OCI-M1 (cell line): ENCODE results near the gene NHLRC4.
A peak's percentile ranks its signal among the peaks of the same experiment; 100 is the strongest.

Experiments
- DNase-seq: peaks from one replicate; lab custom pipeline; 2025; lab: John Stamatoyannopoulos, UW

The NHLRC4 gene

GRCh38 chr16:582614-583331 is 16.0 kb downstream of the NHLRC4 start:
- DNase-seq: no peak

DNA sequence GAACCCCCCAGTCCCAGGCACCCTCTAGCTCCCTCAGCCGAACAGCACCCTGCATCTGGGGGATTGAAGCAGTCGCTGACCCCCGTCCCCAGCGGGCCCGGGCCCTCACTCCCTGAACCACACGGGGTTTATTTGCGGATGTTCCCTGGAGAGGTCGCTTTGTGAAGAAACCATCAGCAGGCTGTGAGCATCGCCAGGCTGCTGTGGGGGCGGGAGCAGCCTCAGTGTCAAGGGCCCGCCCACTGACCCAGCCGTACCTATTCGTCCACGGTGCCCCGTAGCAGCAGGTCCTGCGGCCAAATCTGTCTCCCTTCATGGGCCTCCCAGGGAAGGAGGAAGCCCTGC is 16.6 kb downstream of the NHLRC4 start:
- no peak for DNase-seq

DNA sequence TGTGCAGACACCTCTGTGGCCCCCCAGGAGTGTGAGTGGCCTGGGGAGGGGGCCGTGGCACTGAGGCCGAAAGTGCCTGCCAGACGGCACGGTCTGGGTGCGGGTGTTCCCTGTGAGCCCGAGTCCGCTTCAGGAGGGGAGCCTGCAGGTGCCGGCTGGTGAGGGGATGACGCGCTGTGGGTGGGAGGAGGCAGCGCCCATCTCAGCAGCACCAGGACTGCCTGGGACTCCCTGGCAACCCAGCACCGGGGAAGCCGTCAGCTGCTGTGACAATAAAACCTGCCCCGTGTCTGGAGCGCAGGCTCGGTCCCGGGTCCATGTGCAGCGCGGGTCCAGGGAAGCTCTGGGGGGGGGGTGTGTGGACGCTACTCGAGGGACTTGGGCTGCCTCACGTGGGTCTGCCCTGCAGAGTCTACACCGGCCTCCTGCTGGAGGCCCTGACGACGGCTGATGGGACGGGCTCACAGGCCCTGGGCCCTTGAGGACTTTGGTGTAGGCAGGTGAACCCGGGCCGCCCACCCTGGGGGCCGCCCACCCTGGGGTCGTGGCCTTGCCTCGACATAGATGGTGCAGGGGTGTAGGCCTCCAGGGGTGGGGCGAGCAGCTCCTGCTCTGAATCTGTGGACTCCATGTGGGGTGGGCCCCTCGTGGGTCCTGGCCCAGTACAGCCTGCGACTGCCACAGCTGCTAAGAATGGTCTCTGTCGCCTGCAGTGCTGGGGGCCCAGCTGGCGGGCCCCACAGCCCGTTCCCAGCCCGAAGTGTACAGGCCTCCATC is 17.2 kb downstream of the NHLRC4 start:
- no peak for DNase-seq

GRCh38 chr16:585351-585750 is 18.5 kb downstream of the NHLRC4 start:
- no peak for DNase-seq

- no peak for DNase-seq
Observed at GRCh38 chr16:586047-586644, 19.3 kb downstream of the NHLRC4 start.

GRCh38 chr16:586645-587590 is 20.1 kb downstream of the NHLRC4 start:
- DNase-seq: peak; percentile 6

DNA sequence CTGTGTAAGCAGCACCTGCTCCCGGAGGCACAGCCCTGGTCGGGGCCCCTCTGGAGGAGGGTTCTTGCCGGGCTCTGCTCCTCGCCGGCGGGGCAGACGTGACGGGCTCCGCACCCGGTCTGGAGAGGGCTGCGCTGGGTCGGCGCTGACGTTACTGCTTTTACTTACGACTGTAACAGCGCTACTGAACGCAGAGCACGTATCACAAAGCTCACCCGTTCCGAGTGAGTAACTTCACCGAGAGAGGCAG is 21.8 kb downstream of the NHLRC4 start:
- DNase-seq: peak; percentile 72

GRCh38 chr16:588889-589657 is 22.3 kb downstream of the NHLRC4 start:
- DNase-seq: peak; percentile 97

DNA sequence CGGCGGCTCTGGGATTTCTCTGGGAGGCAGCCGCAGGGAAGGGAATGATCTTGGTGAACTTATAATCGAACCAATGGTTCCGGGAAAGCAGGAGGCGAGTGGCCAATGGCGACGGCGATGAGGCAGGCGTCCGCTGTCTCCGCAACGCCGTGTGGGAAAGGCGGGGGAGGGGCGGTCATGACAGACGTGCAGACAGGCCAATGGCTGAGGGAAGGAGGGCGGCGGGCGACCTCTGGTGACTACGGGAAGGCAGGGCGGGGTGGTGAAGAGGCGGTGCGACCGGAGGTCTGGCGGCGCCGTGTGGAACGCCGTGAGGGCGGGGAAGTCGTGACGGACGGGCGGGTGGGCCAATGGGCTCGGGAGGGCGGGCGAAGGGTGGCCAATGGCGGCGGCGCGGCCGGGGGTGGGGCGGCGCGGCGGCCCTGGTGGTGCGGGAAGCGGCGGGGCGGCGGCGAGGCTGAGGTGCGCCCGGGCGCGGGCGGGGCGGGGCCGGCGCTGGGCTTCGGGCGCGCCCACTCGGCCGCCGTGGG is 22.9 kb downstream of the NHLRC4 start, which contains the start of gene RAB40C:
Gene RAB40C (plus strand): TSS at position 409 of the 530 bp plus-strand sequence. CDS start 226 bp downstream, outside the sequence.
- DNase-seq: peak; percentile 97

- no peak for DNase-seq
Observed at GRCh38 chr16:590188-590814, 23.5 kb downstream of the NHLRC4 start.

- no peak for DNase-seq
Observed at GRCh38 chr16:590815-591200, 24.0 kb downstream of the NHLRC4 start.

DNA sequence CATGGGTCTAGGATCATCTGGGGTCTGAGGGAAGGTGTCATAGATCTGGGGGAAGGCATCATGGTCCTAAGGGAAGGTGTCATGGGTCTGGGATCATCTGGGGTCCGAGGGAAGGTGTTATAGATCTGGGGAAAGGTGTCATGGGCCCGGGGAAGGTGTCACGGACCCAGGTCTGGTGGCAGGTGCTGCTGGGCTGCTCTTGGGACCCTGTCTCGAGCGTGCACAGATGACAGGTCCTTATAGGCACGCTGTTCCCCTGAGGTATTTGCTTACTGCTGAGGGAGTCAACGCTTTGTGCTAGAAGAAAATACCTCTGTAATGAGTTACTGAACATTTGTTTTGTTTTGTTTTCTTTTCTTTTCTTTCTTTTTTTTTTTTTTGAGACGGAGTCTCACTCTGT is 24.4 kb downstream of the NHLRC4 start:
- DNase-seq: no peak

DNA sequence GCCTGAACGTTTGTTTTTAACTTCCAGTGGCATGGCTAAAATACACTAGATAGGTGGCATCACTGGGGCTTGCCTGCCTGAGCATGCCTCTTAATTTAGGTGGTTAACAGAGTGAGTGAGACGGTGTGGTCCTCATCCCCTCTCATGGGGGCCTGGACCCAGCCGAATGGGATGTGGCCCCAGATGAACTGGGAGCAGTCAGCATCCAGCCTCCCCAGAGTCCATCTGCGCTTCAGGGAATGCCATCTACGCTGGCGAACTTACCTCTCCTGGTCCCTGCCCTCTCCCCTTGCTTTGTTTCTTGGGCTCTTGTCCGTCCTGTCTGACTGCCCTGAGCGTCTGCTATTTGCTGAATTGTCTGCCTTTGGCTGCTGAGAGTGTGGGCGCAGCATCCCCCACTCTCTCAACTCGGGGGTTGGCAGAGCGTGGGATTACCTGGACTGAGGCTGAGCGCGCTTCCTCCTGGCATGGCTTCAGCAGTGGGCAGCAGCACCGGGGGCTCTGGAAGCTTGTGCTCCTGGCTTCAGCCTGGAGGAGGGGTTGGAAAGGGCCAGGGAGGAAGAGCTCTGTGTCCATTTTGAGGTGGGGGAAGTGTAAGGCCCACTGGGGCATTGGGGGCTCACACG is 25.2 kb downstream of the NHLRC4 start:
- no peak for DNase-seq

- DNase-seq: no peak
Observed at GRCh38 chr16:592518-593306, 25.9 kb downstream of the NHLRC4 start.

GRCh38 chr16:593406-593805 is 26.6 kb downstream of the NHLRC4 start:
- no peak for DNase-seq

DNA sequence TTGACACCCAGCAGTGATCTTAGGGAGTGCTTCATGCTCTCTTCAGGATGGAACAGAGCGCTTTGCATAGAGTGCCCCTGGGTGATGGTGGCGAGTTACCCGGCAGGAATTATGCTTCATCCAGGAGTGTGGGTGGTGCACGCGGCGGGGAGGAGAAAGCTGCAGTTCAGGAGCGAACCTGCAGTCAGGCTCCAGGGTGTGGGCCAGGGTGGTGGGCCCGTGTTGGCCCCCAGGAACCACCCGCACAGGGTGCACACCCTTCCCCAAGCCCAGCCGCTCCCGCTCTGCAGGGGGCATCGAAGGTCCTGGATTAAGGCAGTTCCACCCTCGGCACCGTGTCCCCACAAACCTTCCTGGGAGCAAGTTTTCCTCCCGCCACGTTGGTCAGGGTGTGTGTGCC is 27.0 kb downstream of the NHLRC4 start:
- DNase-seq: no peak

DNA sequence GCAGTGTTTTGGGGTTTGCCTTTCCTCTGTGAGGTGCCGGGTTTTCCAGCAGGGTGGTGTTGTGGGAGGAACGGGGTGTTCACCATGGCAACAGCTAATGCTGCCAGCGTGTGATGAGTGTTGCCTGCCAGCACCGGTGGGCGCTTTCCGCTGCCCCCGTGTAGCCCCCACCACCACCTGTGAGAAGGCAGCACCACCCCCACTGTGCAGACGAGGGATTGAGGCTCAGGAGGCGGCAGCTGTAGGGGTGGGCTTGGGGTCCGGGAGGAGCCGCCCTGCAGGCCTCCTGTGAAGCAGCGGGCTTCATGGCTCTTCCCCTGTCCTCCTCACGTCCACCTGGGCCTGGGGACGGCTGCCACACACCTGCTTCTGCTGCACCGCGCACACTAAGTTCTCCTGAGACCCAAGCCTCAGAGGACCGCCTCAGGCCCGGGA is 28.3 kb downstream of the NHLRC4 start:
- no peak for DNase-seq

- no peak for DNase-seq
Observed at GRCh38 chr16:595942-596735, 29.3 kb downstream of the NHLRC4 start.

GRCh38 chr16:596736-597060 is 29.9 kb downstream of the NHLRC4 start:
- no peak for DNase-seq
